GM19467 (cell line): Measurements from ENCODE around the gene IL17RB.

ENCODE experiments used
- ATAC-seq: cut with Tn5 transposase; IDR thresholded peaks from one replicate; pipeline ENCODE4 v1.9.1; 2021; ENCODE audit warnings: mild to moderate bottlenecking, moderate library complexity; ENCODE audit not compliant: unreplicated experiment

IL17RB gene

DNA sequence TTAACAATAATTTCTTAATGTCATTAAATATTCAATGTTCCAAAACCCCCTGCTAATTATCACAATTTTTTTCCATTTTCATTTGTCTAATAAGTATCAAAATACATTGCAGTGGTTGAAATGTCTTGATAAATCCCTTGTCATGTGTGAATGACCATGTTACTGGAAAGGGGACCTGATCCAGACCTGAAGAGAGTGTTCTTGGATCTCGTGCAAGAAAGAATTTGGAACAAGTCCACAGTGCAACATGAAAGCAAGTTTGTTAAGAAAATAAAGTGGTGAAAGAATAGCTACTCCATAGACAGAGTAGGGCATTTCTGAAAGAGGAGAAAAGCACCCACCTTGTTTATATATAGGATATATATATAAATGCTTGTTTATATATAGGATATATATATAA is 55.7 kb downstream of the IL17RB start:
- no peak for ATAC-seq

DNA sequence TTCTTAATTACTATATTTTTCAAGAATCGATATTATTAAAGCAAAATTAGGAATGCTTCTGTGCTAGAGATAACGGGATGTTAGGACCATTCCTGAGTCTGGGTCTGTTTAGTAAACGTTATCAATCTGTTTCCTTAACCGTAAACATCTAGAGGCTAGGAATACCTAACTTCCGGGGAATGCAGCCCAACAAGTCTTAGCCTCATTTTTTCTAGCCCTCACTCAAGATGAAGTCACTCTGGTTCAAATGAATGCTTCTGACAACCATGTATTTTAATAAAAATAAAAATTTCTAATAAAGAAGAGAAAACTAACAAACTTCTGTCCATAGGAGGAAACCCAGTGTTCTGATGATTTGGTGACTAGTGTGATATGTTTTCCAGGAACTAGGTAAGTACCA is 56.3 kb downstream of the IL17RB start:
- ATAC-seq, result no peak

DNA sequence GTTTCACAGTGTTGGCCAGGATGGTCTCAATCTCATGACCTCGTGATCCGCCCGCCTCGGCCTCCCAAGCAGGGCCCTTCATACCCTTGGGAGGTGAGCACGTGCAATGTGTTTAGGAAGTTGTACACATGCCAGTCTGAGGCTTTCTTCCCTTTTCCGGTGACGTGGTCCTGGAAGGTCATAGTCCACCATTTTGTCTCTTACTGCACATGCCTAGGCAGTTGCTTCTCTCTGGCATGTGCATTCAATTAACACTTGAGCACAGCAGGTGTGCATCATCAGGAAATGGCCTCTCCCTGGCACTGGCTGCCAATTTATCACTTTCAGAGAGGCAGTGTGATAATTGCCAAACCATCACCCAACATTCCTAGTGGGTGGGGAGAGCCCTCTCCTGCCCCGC is 67.0 kb downstream of the IL17RB start:
- ATAC-seq, result no peak
